NCI-H1694 treated with DMSO at 0.1 percent for 48 hours (cell line): ENCODE results near the gene ACBD4.

Experiments
- DNase-seq: peaks from one replicate; lab custom pipeline; 2025; lab: John Stamatoyannopoulos, UW

Gene ACBD4

GRCh38 chr17:45136846-45137560 lies 1.5 kb downstream of the ACBD4 start:
- DNase-seq: no peak

- DNase-seq: no peak
Measured at GRCh38 chr17:45137561-45138305, 2.2 kb downstream of the ACBD4 start.

GRCh38 chr17:45138911-45139532 lies 3.5 kb downstream of the ACBD4 start:
- no peak for DNase-seq

GRCh38 chr17:45139533-45139920 lies 4.0 kb downstream of the ACBD4 start:
- no peak for DNase-seq

- no peak for DNase-seq
Measured at GRCh38 chr17:45143094-45143670, 7.7 kb downstream of the ACBD4 start.

- no peak for DNase-seq
Measured at GRCh38 chr17:45143767-45144198, 8.3 kb downstream of the ACBD4 start.

- DNase-seq: no peak
Measured at GRCh38 chr17:45144199-45145034, 8.9 kb downstream of the ACBD4 start.

GRCh38 chr17:45145035-45145389 lies 9.5 kb downstream of the ACBD4 start:
- DNase-seq: no peak

- no peak for DNase-seq
Measured at GRCh38 chr17:45146166-45146565, 10.7 kb downstream of the ACBD4 start.

GRCh38 chr17:45146592-45146889 lies 11.1 kb downstream of the ACBD4 start:
- DNase-seq: no peak

GRCh38 chr17:45146890-45147580 lies 11.5 kb downstream of the ACBD4 start:
- peak; percentile 89 for DNase-seq

GRCh38 chr17:45147581-45148182 lies 12.2 kb downstream of the ACBD4 start:
- peak; percentile 92 for DNase-seq

- DNase-seq: peak; percentile 99
Measured at GRCh38 chr17:45148183-45149036, 12.9 kb downstream of the ACBD4 start, which contains the start of gene HEXIM1. TSS of gene HEXIM1 (plus strand) at chr17:45148475. CDS start at chr17:45149191, 716 bp downstream.

GRCh38 chr17:45149037-45149668 lies 13.7 kb downstream of the ACBD4 start:
- DNase-seq: peak; percentile 79

- DNase-seq: peak; percentile 26
Measured at GRCh38 chr17:45149669-45150664, 14.5 kb downstream of the ACBD4 start.

- DNase-seq: no peak
Measured at GRCh38 chr17:45150911-45151809, 15.7 kb downstream of the ACBD4 start.

GRCh38 chr17:45155029-45155428 lies 19.5 kb downstream of the ACBD4 start:
- DNase-seq: no peak
